ENCODE measurements around the gene FGF14. TPM values are rescaled to one million over a fixed set of nuclear protein-coding genes. Genes with fewer than 3 reads are reported as not detected.

Gene FGF14
- total RNA-seq, 1 donor from 2014 or later = 0.16 TPM

GRCh38 chr13:101916775-101917474 lies 484.9 kb downstream of the FGF14 start:
- no peak for ATAC-seq

DNA sequence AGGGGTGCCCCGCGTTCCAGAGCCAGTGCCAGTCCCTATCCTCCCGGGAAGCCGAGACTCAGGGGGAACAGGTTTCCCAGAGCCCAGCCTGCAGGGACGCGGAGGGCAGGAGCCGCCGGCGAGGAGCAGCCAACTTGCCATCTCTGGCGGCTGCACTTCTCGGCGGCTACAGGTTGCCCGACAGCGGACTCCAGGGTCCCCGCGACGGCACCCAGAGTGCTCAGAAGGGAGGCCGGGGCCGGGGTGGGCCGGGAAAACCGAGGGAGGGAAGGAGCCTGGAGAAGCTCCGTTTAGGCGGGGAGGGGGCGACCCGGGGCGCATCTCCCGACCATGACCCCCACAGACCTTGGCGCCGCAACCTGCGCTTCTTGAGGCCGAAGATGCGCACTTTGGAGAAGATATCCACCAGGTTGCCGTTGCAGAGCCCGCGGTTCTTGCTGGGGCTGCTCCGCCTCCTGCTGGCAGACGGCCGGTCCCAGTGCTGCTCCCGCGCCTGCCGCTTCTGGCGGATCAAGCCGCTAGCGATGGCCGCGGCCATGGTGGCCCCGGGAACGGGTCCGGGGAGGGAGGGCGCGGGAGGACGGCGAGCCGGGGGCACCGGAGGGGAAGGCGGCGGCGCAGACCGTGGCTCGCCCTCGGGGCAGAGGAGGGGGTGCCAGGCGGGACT lies 485.6 kb downstream of the FGF14 start:
- peak; percentile 29 for ATAC-seq

DNA sequence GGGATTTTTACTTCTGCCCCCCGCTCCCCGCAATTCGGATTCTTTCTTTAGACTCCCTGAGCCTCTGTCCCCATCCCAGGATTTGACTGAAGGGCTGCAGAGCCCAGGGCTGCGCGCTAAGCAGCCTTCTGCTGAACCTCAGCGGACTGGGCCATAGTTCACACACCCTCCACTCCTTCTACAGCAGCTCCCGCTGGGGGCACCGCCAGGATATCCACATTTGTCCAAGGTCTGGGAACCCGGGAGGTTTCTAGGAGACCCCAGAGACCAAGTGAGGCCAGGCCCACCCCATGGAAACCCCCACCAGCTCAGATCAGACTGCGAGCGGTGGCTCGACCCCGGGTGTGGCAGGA lies 486.1 kb downstream of the FGF14 start:
- ATAC-seq = no peak

GRCh38 chr13:101915331-101915730 lies 486.5 kb downstream of the FGF14 start:
- ATAC-seq = no peak

DNA sequence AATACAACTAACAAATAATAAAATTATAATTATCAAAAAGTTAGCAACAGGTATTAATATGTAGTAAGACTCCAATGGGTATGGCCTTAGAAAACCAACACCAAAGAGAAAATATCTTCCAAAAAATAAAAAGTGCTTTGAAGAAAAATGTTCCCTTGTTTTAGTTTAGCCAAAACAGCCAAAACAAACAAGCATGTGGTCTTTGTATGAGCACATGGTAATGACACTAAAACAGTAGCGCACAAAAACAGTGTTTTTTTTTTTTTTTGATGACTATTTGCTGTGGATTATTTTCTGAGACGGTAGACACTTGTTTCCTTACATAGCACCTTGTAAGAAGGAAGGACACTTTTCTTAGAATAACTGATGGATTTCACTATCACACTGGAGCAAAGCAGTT lies 490.1 kb downstream of the FGF14 start:
- no peak for ATAC-seq

GRCh38 chr13:101903890-101904289 lies 498.0 kb downstream of the FGF14 start:
- no peak for ATAC-seq

DNA sequence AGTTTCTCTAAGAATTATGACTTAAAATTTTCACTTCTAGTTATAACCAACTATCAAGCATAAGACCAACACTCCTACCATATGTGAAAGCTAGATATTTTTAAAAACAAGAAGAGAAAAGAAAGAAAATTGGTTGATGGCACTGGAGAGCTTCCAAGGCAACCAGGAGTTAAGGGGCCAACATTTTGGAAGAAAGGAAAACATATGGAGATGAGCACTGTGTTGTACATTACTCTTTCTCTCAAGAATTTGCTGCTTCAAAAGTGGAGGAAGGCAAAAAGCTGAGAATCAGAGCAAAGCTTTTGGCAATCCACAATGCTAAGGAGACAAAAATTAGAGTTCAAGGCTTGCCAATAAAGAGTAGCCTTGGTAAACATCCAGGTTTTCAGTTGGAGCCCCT lies 503.2 kb downstream of the FGF14 start:
- ATAC-seq = no peak

- no peak for ATAC-seq
Observed at GRCh38 chr13:101896541-101896940, 505.3 kb downstream of the FGF14 start.

DNA sequence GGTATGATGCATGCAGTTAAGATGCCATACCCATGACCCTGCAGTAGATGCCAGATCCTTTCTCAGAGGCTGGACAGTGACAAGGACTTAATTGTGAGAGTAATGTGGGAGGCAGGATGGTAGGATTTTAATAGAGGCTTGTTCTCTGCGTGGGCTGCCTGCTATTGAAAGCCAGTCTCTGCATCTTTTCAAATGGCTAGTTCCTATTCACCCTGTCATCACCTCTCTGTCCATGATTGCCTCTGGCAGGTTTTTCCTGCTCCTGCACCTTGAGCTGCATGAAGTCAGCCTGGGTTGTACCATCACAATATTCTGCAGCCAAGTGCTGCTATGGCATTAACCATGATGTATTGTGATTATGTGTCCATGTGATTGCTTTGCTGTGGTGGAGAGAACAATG lies 508.8 kb downstream of the FGF14 start:
- ATAC-seq = peak; percentile 57

DNA sequence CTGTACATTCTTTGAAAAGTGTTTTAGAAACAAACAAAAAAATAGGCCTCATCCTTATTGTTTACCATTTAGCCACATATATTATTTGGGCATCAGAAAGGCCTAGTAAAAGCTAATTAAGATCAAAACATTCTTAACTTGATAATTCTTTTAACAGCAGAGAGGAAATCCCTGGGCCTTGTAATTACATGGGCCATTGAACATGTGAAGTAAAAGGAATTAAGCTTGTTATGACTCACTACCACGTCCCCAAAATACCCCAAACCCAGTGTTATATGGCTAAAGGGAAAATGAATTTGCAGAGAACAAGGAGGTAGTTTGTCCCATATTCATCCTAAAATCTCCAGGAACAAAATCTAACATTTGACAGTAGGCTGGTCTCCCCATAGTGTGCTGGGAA lies 509.6 kb downstream of the FGF14 start:
- no peak for ATAC-seq

GRCh38 chr13:101881593-101881992 lies 520.3 kb downstream of the FGF14 start:
- no peak for ATAC-seq

- no peak for ATAC-seq
Observed at GRCh38 chr13:101880581-101880980, 521.3 kb downstream of the FGF14 start.

DNA sequence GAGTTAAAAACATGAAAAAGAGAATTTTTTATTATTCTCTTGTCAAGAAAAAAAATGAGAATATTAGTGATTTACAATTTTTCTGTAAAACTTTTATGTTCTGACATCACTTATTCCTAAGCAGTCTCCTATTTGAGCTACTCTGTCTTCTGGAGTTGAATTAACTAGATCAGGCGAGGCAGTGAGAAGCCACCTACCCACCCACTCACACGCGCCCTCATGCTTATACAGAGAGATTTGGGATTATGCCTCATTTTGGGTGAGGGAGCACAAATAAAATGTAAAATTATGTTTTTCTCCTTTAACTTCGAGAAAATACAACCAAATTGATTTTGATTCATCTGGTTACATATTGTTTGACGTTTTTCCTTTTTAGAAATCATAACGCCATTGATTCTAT lies 524.9 kb downstream of the FGF14 start:
- ATAC-seq = no peak

GRCh38 chr13:101875717-101876393 lies 526.0 kb downstream of the FGF14 start:
- ATAC-seq = peak; percentile 38

DNA sequence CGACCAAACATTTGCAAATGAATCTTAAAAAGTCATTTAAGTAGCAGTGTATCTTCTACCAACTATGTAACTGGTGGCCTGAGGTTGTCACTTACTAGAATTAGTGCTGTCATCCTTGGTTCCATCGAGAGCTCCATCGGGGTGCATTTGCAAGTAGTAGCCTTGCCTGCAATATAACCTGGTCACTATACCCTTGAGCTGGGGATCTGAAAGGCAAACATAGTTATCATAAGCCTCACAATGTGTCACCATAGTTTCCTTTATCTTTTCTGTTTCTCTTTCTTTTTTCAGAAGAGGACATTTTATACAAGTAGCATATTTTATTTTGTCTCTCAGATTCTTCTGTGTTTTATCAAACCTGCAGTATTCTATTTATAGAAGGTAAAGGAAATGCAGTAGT lies 526.8 kb downstream of the FGF14 start:
- ATAC-seq = no peak

- no peak for ATAC-seq
Observed at GRCh38 chr13:101869553-101869952, 532.3 kb downstream of the FGF14 start.

GRCh38 chr13:101868585-101869469 lies 533.0 kb downstream of the FGF14 start:
- ATAC-seq = no peak

- ATAC-seq = no peak
Observed at GRCh38 chr13:101866889-101867581, 534.8 kb downstream of the FGF14 start.

- no peak for ATAC-seq
Observed at GRCh38 chr13:101858860-101859259, 543.0 kb downstream of the FGF14 start.

DNA sequence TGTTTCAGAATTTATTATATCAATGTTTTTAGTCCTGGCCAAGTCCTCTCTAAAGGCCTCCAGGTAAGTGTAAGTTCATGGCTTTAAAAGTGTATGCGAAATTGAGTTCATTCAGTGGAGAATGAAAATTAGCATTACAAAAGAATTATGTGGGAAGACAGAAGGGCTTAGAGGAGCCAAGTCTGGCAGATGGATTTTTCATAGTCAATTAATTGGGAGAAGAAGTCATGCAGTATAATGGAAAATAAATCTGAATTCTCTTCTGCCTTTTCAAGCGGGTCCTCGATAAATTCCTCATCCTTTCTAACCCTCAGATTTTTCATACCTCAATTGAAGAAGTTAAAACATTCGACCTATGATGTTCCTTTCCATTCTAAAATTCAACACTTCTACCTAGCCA lies 555.1 kb downstream of the FGF14 start:
- ATAC-seq = no peak

GRCh38 chr13:101846249-101846648 lies 555.6 kb downstream of the FGF14 start:
- no peak for ATAC-seq

All from esophagus mucosa (tissue), 1 donor.